NCI-H1694 (cell line): ENCODE measurements around the gene DPH6.
"Not testable (repeated sequence)": the region's sequence is repeated elsewhere in the genome, so short reads cannot be mapped to it uniquely, and the experiment has no call there.

Experiments used
- DNase-seq: peaks from one replicate; lab custom pipeline; 2025; lab: John Stamatoyannopoulos, UW

Gene DPH6

GRCh38 chr15:35329521-35329961, 216.4 kb downstream of the DPH6 start:
- DNase-seq = no peak

GRCh38 chr15:35328836-35329235, 217.1 kb downstream of the DPH6 start:
- not testable (repeated sequence) for DNase-seq

- no peak for DNase-seq
Observed at GRCh38 chr15:35327789-35328188, 218.2 kb downstream of the DPH6 start.

- no peak for DNase-seq
Observed at GRCh38 chr15:35325374-35325941, 220.5 kb downstream of the DPH6 start.

- DNase-seq = no peak
Observed at GRCh38 chr15:35323141-35323540, 222.8 kb downstream of the DPH6 start.

GRCh38 chr15:35321926-35322325, 224.0 kb downstream of the DPH6 start:
- DNase-seq = no peak

- DNase-seq = no peak
Observed at GRCh38 chr15:35320911-35321310, 225.1 kb downstream of the DPH6 start.
